SKM-1 treated with dmso at 0.1 percent for 144 hours (cell line): Measurements from ENCODE around the gene FKBP10.

Experiments used
- DNase-seq: peaks from one replicate; lab custom pipeline; 2025; ENCODE audit not compliant: unreplicated experiment; lab: John Stamatoyannopoulos, UW

FKBP10 gene

GRCh38 chr17:41782142-41782541 is 30.7 kb upstream of the FKBP10 start:
- DNase-seq, result no peak

- peak; percentile 50 for DNase-seq
Measured at GRCh38 chr17:41784207-41784744, 28.5 kb upstream of the FKBP10 start.

GRCh38 chr17:41785091-41785858 is 27.5 kb upstream of the FKBP10 start:
- no peak for DNase-seq

GRCh38 chr17:41785859-41786226 is 27.0 kb upstream of the FKBP10 start:
- no peak for DNase-seq

GRCh38 chr17:41786227-41787020 is 26.4 kb upstream of the FKBP10 start, which contains the start of gene JUP:
TSS of gene JUP (minus strand) at chr17:41786711. CDS start at chr17:41771854, 14,857 bp downstream.
- DNase-seq, result peak; percentile 90

DNA sequence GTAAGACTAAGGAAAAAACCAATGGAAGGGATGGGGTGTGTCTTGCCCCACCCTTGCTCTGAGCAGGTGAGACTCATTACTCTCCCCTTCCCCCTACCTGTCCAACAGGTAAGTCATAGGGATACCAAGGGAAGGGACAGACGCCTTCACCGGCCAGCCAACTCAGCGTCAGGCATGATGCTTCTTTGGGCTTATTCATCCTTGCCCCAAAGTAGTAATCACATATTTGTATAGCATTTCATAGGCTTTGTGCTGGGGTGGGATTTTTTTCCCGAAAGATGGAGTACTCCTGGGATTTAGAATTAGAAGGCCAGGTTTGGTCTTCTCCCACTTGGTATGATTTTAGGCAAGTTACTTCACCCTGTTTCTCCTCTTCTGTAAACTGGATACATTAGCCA is 25.8 kb upstream of the FKBP10 start:
- DNase-seq, result no peak

DNA sequence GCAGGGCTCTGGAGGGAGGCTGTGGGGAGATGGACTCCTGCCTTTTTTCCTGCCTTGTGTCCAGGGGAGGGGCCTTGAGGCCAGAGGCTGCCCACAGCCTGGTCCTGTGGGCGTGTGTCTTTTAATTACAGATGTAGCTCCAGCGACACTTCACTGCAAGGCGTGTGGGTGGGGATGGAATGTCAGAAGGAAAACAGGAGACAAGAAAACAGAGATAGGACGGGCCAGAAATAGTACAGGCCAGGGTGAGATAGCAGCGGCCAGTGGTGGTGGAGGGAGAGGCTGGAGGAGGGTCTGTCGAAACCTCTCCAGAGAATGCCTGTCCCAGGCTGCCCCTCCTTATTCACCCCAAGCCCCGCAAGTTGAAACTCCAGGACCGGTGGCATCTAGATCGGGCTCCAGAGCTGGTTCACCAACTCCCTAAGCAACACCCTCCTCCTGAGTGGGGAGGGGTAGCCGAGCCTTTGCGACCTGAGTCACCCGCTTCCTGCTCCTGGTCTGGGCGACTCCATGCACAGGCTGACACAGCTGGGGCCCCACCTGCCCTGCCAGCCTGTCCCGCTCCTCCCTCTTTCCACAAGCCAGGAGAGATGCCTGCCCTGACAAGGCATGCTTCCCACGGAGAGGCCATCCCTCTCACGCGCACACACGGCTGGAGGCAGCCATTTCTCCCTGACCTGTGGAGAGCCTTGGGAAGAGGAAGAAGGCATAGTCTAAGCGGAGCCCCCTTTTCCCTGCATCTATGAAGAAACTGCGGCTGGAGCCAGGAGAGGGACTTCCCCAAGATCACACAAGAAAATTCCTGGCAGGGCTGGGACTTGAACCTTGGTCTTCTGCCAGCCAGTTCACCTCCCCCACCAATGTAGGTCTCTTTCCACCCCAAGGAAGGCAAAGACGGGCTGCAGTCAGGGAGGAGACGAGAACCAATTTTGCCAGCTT is 19.7 kb upstream of the FKBP10 start:
- DNase-seq, result no peak

- DNase-seq, result no peak
Measured at GRCh38 chr17:41793784-41794539, 18.8 kb upstream of the FKBP10 start.

- no peak for DNase-seq
Measured at GRCh38 chr17:41794540-41794975, 18.2 kb upstream of the FKBP10 start.

DNA sequence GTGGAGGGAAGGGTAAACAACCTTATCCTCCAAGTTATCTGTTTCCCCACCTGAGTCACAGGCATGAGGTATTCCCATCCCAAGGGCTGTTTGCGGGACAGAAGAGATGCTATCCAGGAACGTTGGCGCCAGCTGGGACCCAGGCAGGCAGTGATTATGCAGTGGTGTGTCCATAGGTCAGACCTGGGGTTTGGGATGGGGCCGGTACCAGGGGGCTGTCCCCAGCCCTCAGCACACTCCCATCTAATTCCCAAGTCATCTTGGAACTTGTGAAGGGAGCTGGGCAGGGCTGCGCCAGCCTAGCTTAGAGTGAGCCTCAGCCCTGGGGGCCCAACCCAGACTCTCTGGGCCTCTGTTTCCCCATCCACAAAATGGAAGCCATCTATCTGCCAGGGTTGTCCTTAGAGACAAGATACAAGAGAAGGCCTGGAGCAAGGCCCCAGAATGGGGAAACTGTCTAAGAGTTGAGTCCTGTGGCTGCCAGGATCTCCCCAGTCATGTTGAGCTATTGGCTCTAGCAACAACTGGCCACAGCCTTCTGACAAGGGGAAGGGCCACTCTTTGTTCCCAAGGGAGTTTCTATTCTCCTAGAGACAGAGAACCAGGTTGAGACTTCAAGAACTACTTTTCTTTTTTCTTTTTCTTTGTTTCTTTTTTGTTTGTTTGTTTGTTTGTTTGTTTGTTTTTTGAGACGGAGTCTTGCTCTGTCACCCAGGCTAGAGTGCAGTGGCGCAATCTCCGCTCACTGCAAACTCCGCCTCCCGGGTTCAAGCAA is 16.5 kb upstream of the FKBP10 start:
- peak; percentile 34 for DNase-seq

DNA sequence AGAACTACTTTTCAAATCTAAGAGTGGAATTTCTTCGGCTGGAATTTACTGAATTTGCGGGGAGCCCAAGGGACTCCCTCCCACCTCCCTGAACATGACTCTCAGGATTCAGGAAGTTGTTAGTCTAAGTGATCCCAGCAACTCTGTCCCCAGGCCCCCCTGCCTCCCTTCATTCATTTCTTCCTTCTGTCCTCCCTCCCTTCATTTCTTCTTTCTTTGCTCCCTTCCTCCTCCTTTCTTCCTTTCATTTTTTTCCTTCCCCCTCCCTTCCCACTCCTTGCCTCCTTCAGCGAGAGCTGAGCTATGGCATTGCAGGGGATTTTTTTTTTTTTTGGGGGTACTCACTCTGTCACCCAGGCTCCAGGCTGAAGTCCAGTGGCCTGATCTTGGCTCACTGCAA is 15.4 kb upstream of the FKBP10 start:
- no peak for DNase-seq

DNA sequence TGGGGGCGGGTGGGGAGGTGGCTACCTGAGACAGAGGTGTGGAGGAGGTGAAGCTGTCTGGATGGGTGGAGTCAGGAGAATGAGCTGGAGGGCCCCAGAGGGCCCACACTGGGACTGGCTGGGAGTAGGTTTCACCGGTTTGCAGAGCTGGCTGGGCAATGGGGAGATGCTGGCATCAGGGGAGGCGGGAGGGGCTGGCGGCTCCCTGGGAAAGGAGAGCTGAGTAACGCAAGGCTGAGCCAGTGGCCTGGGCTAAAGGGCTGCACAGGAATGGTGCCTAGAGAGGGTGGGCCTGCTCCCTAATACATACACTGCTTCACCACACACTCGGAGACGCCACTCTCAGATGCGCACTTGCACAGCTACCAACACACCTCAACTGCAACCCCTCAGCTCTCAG is 13.4 kb upstream of the FKBP10 start:
- DNase-seq, result no peak

GRCh38 chr17:41800601-41801373 is 12.0 kb upstream of the FKBP10 start:
- DNase-seq, result no peak

GRCh38 chr17:41801374-41802271 is 11.2 kb upstream of the FKBP10 start:
- DNase-seq, result peak; percentile 51

DNA sequence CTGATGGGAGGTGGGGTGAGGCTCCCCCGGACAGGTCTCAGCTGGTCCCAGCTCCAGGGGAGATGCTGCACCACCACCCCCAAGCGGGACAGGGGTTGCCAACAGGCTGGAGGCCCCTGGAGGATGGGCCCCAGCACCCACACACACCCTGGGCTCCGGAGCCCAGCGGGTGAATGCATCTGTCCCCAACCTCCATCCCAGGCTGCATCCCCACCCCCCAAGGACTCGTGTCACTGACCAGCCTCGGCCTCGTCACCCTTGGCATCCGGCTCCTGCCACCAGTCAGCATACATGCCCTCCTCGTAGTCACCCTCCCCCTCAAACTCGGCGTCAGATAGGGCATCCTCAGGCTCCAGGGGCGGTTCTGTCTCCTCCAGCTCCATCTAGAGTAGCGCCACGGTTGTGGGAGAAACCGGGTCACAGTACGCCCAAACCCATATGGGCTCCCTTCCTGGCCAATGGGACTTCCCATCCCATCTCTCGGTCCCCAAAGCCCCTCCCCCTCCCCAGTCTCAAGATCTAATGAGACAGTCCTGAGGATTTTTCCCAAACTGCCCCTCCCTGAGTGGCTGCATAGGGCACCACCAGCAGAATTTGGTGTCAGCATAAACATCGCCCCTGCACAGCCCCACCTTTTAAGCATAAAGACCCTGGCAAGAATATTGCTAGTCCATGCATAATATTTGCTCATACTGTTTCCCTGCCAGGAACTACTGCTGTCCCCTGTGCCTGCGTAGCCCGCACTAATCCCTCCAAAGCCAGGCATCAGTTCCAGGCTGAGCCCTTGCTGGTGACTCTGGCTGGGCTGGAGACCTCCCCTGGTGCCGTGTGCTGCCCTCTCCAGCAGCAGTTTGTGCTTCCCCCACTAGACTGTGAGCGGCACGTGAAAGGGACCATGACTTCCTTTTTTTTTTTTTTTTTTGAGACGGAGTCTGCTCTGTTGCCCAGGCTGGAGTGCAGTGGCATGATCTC is 9.5 kb upstream of the FKBP10 start:
- DNase-seq, result no peak

DNA sequence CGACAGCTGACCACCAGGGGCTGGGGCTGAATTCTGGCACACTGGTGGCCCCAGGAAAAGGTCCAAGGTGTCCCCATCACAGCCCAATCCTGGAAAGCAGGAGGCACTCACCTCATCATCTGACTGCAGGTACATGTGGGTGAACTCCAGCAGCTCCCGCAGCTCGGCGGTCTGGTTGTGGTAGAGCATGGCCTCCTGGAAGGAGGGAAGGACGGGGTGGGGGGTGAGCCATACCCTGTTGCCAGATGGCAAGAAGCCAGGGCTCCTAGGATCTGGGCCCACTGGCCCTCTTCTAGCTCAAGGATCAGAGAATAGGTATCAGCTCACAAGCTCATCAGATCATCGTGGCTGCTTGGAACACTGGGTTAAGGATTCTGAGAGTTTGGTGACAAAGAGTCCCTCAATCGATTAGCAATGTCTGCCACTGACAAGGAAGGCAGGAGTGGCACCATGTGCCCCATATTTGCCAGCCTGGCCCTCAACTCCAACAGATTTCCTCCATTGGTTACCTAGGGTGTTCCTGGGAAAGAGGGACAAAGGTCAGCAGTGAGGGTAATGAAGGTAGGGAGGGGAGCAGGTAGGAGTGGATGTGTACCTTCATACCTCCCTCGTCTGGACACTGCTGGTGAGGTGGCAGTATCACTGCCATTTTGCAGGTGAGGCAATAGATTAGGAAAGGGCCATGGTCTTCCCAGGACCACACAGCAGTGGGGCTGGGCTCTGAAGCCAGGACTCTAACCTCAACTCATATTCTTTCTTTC is 5.9 kb upstream of the FKBP10 start:
- DNase-seq, result no peak
